C4-2B (cell line): ENCODE measurements around the gene BLOC1S1.

ENCODE experiments used
- CTCF ChIP-seq: fragments of 450-650 bp; conservative IDR thresholded peaks from 2 replicates; pipeline ENCODE4 v1.5.1; 2017; ENCODE audit warnings: mild to moderate bottlenecking
- ZFX ChIP-seq: fragments of 450-650 bp; IDR thresholded peaks from 2 replicates; pipeline ENCODE4 v1.6.1; 2017

GRCh38 chr12:55744340-55745030, 28.6 kb downstream of the BLOC1S1 start:
- TF ChIP-seq CTCF (no peak), ZFX (no peak)
